Measurements from ENCODE around the gene QKI. TPM values are rescaled to one million over a fixed set of nuclear protein-coding genes. Genes with fewer than 3 reads are reported as not detected.

The QKI gene
- total and polyA plus RNA-seq, 2 of the 8 experiments (the other 6 are each of a cell fraction or from before 2014, with no cell fraction given), result 181 to 183 TPM

GRCh38 chr6:163599684-163600083 is 185.2 kb downstream of the QKI start:
- H2BK5ac ChIP-seq (ENCODE audit: low read depth, low read length), result no peak overlapping the region
- H3K56ac ChIP-seq (replicated peaks; ENCODE audit: insufficient read length, low read depth, low read length), result no peak overlapping the region
- no peak overlapping the region for H3K14ac ChIP-seq (ENCODE audit: insufficient read length)
- H3K4ac ChIP-seq (replicated peaks; ENCODE audit: insufficient read length, low read depth, low read length), result no peak overlapping the region
- H3K23ac ChIP-seq (ENCODE audit: insufficient read length), result no peak overlapping the region
- no peak overlapping the region for H3K27ac ChIP-seq (ENCODE audit: low read depth, low read length)
- no peak overlapping the region for H2BK20ac ChIP-seq (ENCODE audit: low read length)
- H2AK5ac ChIP-seq (ENCODE audit: low read depth, low read length), result no peak overlapping the region
- no peak overlapping the region for H2BK15ac ChIP-seq (ENCODE audit: low read length)
- H4K20me1 ChIP-seq (replicated peaks in 1 of 2; ENCODE audit: control insufficient read depth in 1 of 2, insufficient read depth in 2 of 2, low read length in 2 of 2), result no peaks in the 10 kb centered on the region
- 88% methylated on average over 2 of the region's 2 CpGs; no CpG with 5 or more reads in 1 of the 2 experiments for WGBS, 2 experiments (ENCODE audit: extremely low coverage in 1 of 2, insufficient coverage in 1 of 2, insufficient read length in 1 of 2, insufficient replicate concordance in 2 of 2, low coverage in 1 of 2, low lambda C conversion rate in 2 of 2, missing lambda C conversion rate in 1 of 2)
- H3K27me3 ChIP-seq (replicated peaks in 1 of 4; ENCODE audit: control insufficient read depth in 3 of 4, extremely low read depth in 1 of 4, insufficient read depth in 3 of 4, low read length in 3 of 4), result no peaks in the 10 kb centered on the region
- no peak overlapping the region for H3K4me3 ChIP-seq (ENCODE audit: extremely low read depth in 1 of 4, insufficient read depth in 2 of 4, low read depth in 3 of 4, low read length in 4 of 4)
- no peak overlapping the region for H2BK12ac ChIP-seq (ENCODE audit: low read depth, low read length)
- CTCF ChIA-PET (ENCODE audit: partially characterized antibody), result interaction anchor here (0.7 to 1.5 kb wide), 6 partner anchors 9 to 360 kb away, joined by 3 to 5 read pairs (median 3); no protein-coding TSS in a partner anchor
- H3K23me2 ChIP-seq (ENCODE audit: low read depth, low read length), result no peaks in the 10 kb centered on the region
- H3K9me3 ChIP-seq (ENCODE audit: insufficient read depth in 2 of 2, low read depth in 1 of 2, low read length in 1 of 2), result no peaks in the 10 kb centered on the region
- no peak overlapping the region for H3K18ac ChIP-seq (ENCODE audit: extremely low read depth, low read length)
- H4K8ac ChIP-seq (ENCODE audit: extremely low read depth, insufficient read depth, low read length), result no peak overlapping the region
- H3K79me2 ChIP-seq (ENCODE audit: control insufficient read depth in 1 of 2, insufficient read depth in 2 of 2, low read length in 2 of 2), result no peaks in the 10 kb centered on the region
- POLR2A ChIA-PET (ENCODE audit: partially characterized antibody), result no interaction called here
- DNase-seq (ENCODE audit: low read depth in 1 of 2, low spot score in 2 of 2), result no peak
- no peak overlapping the region for H2AFZ ChIP-seq (ENCODE audit: low read length)
- H4K5ac ChIP-seq (ENCODE audit: insufficient read length, low read depth, low read length), result no peak overlapping the region
- no peak overlapping the region for H3K4me2 ChIP-seq (ENCODE audit: insufficient read depth in 1 of 2, low read depth in 2 of 2, low read length in 2 of 2)
- no peaks in the 10 kb centered on the region for H3K79me1 ChIP-seq (ENCODE audit: low read depth, low read length)
- no peak overlapping the region for H2BK120ac ChIP-seq (replicated peaks; ENCODE audit: low read depth, low read length)
- no peak for FAIRE-seq
- H3K36me3 ChIP-seq (ENCODE audit: control insufficient read depth in 2 of 4, insufficient read depth in 4 of 4, low read length in 3 of 4), result no peaks in the 10 kb centered on the region
- no peaks in the 10 kb centered on the region; a peak in 1 of 7 replicates for H3K4me1 ChIP-seq (replicated peaks in 1 of 4; ENCODE audit: control insufficient read depth in 3 of 4, insufficient read depth in 4 of 4, low read length in 3 of 4)
- no peak overlapping the region for H3K9ac ChIP-seq (replicated peaks in 1 of 4; ENCODE audit: extremely low read depth in 1 of 4, low read depth in 3 of 4, low read length in 3 of 4)
- H4K91ac ChIP-seq (replicated peaks; ENCODE audit: insufficient read length, low read length), result no peak overlapping the region
- TF ChIP-seq POLR2AphosphoS5 (IDR thresholded peaks at IDR 0.05; ENCODE audit: low read depth, low read length), result no peak
- no peak for TF ChIP-seq CREB1 (IDR thresholded peaks at IDR 0.05)
- no peak for TF ChIP-seq CTBP2 (IDR thresholded peaks at IDR 0.05; ENCODE audit: borderline replicate concordance, insufficient read depth, insufficient read length, low read length)
- no peak for TF ChIP-seq SIX5 (IDR thresholded peaks at IDR 0.05; ENCODE audit: low read depth, low read length)
- TF ChIP-seq GTF2F1 (IDR thresholded peaks at IDR 0.05; ENCODE audit: borderline replicate concordance, low read depth, low read length), result no peak
- no peak for TF ChIP-seq POLR2A (IDR thresholded peaks at IDR 0.05; ENCODE audit: control extremely low read depth in 1 of 2, low read depth in 2 of 2, low read length in 2 of 2)
- TF ChIP-seq RAD21 (IDR thresholded peaks at IDR 0.05 in 1 of 2, conservative IDR thresholded peaks at IDR 0.05 in 1 of 2; ENCODE audit: low read depth in 2 of 2, low read length in 2 of 2), result no peak
- TF ChIP-seq ASH2L (IDR thresholded peaks at IDR 0.05; ENCODE audit: low read length), result no peak
- no peak for TF ChIP-seq SAP30 (IDR thresholded peaks at IDR 0.05; ENCODE audit: insufficient read depth, insufficient replicate concordance, low read length)
- TF ChIP-seq MAFK (IDR thresholded peaks at IDR 0.05; ENCODE audit: low read depth, low read length), result no peak
- TF ChIP-seq CBX5 (IDR thresholded peaks at IDR 0.05; ENCODE audit: low read depth, low read length), result no peak
- no peak for TF ChIP-seq NRF1 (IDR thresholded peaks at IDR 0.05; ENCODE audit: low read depth, low read length)
- no peak for TF ChIP-seq HDAC2 (IDR thresholded peaks at IDR 0.05; ENCODE audit: borderline replicate concordance in 1 of 2, low read depth in 2 of 2, low read length in 2 of 2)
- TF ChIP-seq JUN (IDR thresholded peaks at IDR 0.05; ENCODE audit: low read depth, low read length), result no peak
- no peak for TF ChIP-seq KDM4A (IDR thresholded peaks at IDR 0.05; ENCODE audit: low read depth, low read length, severe bottlenecking)
